Chondrocyte (in vitro differentiated cells): Measurements from ENCODE around the gene MYCN. TPM values are rescaled to one million over a fixed set of nuclear protein-coding genes. Genes with fewer than 3 reads are reported as not detected.
"Not testable (repeated sequence)": the region's sequence is repeated elsewhere in the genome, so short reads cannot be mapped to it uniquely, and the experiment has no call there.

Source experiments
- DNase-seq: peaks from one replicate; pipeline ENCODE4 v3.0.0; 2021; ENCODE audit warnings: mixed read lengths, low spot score
- H3K27ac Mint-ChIP-seq: one replicate; pipeline ENCODE4 v1.8.0; 2021; ENCODE audit warnings: mild to moderate bottlenecking, moderate library complexity, mixed read lengths; ENCODE audit not compliant: unreplicated experiment
- H3K27me3 Mint-ChIP-seq: 2 replicates; pipeline ENCODE4 v1.8.0; 2021; ENCODE audit warnings: low read depth, mixed read lengths
- H3K36me3 Mint-ChIP-seq: 2 replicates; pipeline ENCODE4 v1.8.0; 2021; ENCODE audit warnings: low read depth, mixed read lengths
- H3K4me1 Mint-ChIP-seq: 2 replicates; pipeline ENCODE4 v1.8.0; 2021; ENCODE audit warnings: low read depth, mild to moderate bottlenecking, mixed read lengths
- H3K4me3 Mint-ChIP-seq: one replicate; pipeline ENCODE4 v1.8.0; 2021; ENCODE audit warnings: mild to moderate bottlenecking, moderate library complexity, mixed read lengths; ENCODE audit not compliant: unreplicated experiment
- H3K9me3 Mint-ChIP-seq: 2 replicates; pipeline ENCODE4 v1.8.0; 2021; ENCODE audit warnings: low read depth, mixed read lengths
- total RNA-seq: library from RNA; stranded (reverse); gene quantifications from 3 replicates; pipeline ENCODE4 v1.2.1, GENCODE V29; 2021
- TF ChIP-seq, protein P1 (sequence below): fragments of 200-600 bp; sonication (generic); IDR thresholded peaks from 2 replicates; pipeline ENCODE4 v1.5.0; 2021; ENCODE audit warnings: antibody characterized with exemption, mild to moderate bottlenecking, moderate library complexity

Gene MYCN
- total RNA-seq, 1 donor from 2014 or later: 0.17 TPM

DNA sequence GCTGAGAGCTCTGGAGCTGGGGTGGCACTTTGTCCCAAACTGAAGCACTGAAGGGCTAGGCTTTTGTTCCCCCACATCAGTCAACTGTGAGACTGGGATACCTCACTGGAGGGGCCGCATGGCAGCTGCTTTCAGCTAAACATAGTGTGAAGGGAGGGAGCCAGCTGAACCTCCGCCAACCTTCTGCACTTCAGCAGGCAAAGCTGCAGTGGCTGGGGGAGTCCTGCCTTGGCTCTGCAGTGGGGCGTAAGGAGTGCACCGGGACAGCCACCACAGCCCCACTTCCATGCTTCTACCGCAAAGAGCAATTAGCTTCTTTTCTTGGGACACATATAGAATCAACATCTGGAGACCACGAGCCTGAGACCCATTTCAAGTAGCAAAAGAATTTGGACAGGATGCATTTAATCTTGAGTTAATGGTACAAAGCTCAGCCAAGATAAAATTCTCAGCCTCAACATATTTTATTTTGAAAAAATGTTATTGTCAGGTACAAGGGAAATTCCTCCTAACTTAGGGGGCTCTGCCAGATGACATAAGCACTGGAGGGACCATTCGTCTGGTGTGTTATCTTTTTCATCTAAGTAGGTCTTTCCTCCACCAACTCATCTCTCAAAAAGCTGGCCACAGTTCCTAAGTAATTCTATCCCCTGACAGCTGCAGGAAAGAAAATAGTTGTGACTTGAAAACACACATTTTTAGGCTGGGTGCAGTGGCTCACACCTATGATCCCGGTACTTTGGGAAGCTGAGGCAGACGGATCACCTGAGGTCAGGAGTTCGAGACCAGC lies 25.6 kb upstream of the MYCN start:
- TF ChIP-seq, protein P1, sequence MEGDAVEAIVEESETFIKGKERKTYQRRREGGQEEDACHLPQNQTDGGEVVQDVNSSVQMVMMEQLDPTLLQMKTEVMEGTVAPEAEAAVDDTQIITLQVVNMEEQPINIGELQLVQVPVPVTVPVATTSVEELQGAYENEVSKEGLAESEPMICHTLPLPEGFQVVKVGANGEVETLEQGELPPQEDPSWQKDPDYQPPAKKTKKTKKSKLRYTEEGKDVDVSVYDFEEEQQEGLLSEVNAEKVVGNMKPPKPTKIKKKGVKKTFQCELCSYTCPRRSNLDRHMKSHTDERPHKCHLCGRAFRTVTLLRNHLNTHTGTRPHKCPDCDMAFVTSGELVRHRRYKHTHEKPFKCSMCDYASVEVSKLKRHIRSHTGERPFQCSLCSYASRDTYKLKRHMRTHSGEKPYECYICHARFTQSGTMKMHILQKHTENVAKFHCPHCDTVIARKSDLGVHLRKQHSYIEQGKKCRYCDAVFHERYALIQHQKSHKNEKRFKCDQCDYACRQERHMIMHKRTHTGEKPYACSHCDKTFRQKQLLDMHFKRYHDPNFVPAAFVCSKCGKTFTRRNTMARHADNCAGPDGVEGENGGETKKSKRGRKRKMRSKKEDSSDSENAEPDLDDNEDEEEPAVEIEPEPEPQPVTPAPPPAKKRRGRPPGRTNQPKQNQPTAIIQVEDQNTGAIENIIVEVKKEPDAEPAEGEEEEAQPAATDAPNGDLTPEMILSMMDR: no peak
- H3K36me3 Mint-ChIP-seq: no peaks in the 10 kb centered on the region
- H3K27me3 Mint-ChIP-seq: peaks cover 27% of the 10 kb centered on the region
- no peak overlapping the region for H3K27ac Mint-ChIP-seq
- H3K4me1 Mint-ChIP-seq: peaks cover 17% of the 10 kb centered on the region
- H3K9me3 Mint-ChIP-seq: no peaks in the 10 kb centered on the region
- DNase-seq: no peak
- H3K4me3 Mint-ChIP-seq: no peak overlapping the region

DNA sequence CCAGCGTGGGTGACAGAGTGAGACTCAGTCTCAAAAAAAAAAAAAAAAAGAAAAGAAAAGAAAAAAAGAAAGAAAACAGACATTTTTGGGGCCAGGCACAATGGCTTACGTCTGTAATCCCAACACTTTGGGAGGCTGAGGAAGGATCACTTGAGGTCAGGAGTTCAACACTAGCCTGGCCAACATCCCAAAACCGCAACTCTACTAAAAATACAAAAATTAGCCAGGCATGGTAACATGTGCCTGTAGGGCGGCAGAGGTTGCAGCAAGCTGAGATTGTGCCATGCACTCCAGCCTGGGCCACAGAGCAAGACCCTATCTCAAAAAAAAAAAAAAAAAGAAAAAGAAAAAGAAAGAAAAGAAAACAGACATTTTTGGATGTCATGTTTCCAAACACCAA lies 24.8 kb upstream of the MYCN start:
- not testable (repeated sequence) for H3K9me3 Mint-ChIP-seq, H3K4me3 Mint-ChIP-seq, DNase-seq, H3K36me3 Mint-ChIP-seq, H3K27ac Mint-ChIP-seq
- H3K4me1 Mint-ChIP-seq: peaks cover 19% of the 10 kb centered on the region
- H3K27me3 Mint-ChIP-seq: peaks cover 33% of the 10 kb centered on the region

DNA sequence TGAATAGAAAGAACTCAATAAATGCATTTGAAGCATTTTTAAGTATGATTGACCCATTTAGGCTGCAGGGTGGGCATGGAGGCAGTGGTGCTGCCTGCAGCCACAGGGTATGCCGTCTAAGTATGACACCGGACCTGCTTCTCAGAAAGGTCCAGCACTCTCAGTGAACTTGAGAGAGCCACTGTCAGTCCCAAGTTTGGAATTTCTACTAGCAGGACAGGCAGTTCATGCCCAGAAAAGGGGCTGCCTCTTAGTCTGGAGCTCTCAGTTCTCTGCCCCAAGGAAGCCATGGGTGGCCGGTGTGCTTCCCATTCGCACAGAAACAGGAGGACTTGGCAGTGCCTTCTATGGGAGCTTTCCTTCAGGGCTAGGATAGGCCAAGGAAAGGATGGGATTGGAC lies 24.0 kb upstream of the MYCN start:
- Mint-ChIP-seq H3K9me3 (no peaks in the 10 kb centered on the region), H3K4me1 (peaks cover 21% of the 10 kb centered on the region), H3K27ac (no peak overlapping the region), H3K4me3 (no peak overlapping the region), H3K27me3 (peaks cover 40% of the 10 kb centered on the region), H3K36me3 (no peaks in the 10 kb centered on the region)
- TF ChIP-seq, protein P1: no peak
- no peak for DNase-seq

DNA sequence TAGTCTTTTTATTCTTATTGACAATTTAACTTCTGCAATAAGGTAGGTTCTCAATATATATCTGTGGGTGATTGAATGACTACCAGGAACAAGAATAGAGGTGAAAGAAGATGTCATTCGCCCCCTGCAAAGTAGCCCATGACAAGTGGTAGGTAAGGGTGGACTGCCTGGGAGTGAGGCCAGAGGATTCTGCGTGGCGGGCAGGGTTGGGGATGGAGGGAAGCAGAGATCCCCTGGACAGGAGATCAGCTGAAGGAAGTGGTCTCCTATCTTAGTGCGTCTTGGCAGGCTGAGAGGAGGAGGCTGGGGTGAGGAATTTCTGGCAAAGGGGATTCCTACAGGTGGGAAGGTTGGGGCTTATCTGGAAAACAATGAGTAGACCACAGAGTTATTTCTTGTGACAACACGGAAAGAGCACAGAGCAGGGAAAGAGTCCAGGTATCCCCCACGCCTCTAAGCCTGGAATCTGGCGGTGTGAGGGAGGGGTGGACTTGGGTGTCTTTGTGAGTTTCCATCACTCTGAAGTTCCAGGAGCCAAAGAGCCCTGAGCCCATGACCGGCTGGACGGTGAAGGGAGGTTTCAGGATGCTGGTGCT lies 21.5 kb upstream of the MYCN start:
- Mint-ChIP-seq H3K27ac (no peak overlapping the region), H3K27me3 (peaks cover 45% of the 10 kb centered on the region)

DNA sequence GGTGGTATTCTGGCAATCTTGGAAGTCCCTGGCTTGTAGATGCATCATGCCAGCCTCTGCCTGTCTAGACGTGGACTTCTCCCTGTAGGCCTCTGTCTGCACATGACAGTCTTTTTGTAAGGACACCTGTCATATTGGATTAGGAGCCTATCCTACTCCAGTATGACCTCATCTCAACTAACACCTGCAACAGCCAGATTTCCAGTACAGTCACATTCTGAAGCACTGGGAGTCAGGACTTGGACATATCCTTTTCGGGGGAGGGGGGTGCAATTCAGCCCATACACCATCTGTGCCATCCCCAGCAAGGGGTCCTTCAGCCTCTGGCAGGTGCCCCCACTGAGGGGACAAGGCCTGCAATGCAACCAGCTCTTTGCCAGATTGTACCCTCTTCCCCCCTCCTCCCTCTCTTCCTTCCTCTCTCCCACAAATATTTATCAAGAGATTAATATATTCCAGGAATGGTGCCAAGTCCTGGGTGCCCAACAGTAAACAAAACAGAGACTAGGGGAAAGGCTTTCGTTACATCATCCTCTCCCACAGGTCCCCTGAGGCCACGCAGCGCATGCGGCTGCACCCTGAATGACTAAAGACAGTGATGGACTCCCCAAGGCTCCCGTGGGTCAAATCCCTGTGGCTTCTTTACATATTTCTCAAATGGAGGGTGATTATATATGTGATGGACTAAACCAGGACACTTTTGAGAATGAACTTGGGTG lies 20.5 kb upstream of the MYCN start:
- H3K27me3 Mint-ChIP-seq: peaks cover 47% of the 10 kb centered on the region
- H3K4me3 Mint-ChIP-seq: no peak overlapping the region
- H3K4me1 Mint-ChIP-seq: peaks cover 4% of the 10 kb centered on the region
- H3K36me3 Mint-ChIP-seq: no peaks in the 10 kb centered on the region
- H3K27ac Mint-ChIP-seq: no peak overlapping the region
- H3K9me3 Mint-ChIP-seq: no peaks in the 10 kb centered on the region
- TF ChIP-seq, protein P1: no peak
- no peak for DNase-seq

More for the DNA sequence above, 21.5 kb upstream of the MYCN start:
- DNase-seq: no peak
- H3K4me1 Mint-ChIP-seq: peaks cover 8% of the 10 kb centered on the region
- H3K36me3 Mint-ChIP-seq: no peaks in the 10 kb centered on the region
- H3K9me3 Mint-ChIP-seq: no peaks in the 10 kb centered on the region
- TF ChIP-seq, protein P1: no peak
- H3K4me3 Mint-ChIP-seq: no peak overlapping the region
